A549 (cell line): ENCODE measurements around the gene TEX2. TPM values are rescaled to one million over a fixed set of nuclear protein-coding genes. Genes with fewer than 3 reads are reported as not detected.

Experiments
- ATAC-seq, 2 experiments: fragments of 200-7000 bp in 1 of 2; fragments of >200 bp in 1 of 2; cut with Nextera tagmentation in 1 of 2; cut with Tn5 transposase in 1 of 2; 3 replicates each; pipeline versions ENCODE4 v1.8.0 to v1.9.1; 2018 to 2020; ENCODE audit warnings: mild to moderate bottlenecking in 1 of 2, moderate library complexity in 1 of 2
- CTCF ChIA-PET: fragments of 300-600 bp; sonication (Branson Sonifier 250); formaldehyde crosslinking; extraction: SDS; loops from one replicate; lab custom pipeline; 2021; ENCODE audit warnings: antibody characterized with exemption, inconsistent platforms; lab: Yijun Ruan, JAX
- POLR2A ChIA-PET: fragments of 350-600 bp; formaldehyde crosslinking; extraction: SDS; loops from one replicate; lab custom pipeline; 2021; ENCODE audit warnings: antibody characterized with exemption, inconsistent platforms; lab: Yijun Ruan, JAX
- DNase-seq, 2 experiments: peaks; one replicate each; pipeline versions ENCODE4 v3.0.0 to v3.0.0-alpha.2; 2011 to 2016; ENCODE audit warnings: low read depth in 1 of 2, low spot score in 1 of 2
- FAIRE-seq: peaks from 2 replicates; lab custom pipeline; 2011; peaks lifted over from hg19 to GRCh38; lab: Jason Lieb, UNC
- H3K27ac ChIP-seq, 2 experiments: fragments of >200 bp; sonication (Bioruptor Twin); formaldehyde crosslinking; 3 replicates each; pipeline ENCODE4 v1.5.1; 2016 to 2017
- H3K4me1 ChIP-seq: fragments of >200 bp; sonication (Bioruptor Twin); formaldehyde crosslinking; 3 replicates; pipeline ENCODE4 v1.6.1; 2016
- H3K4me2 ChIP-seq: fragments of >200 bp; sonication (Bioruptor Twin); formaldehyde crosslinking; 3 replicates; pipeline ENCODE4 v1.6.1; 2016
- H3K4me3 ChIP-seq: fragments of >200 bp; sonication (Bioruptor Twin); formaldehyde crosslinking; 3 replicates; pipeline ENCODE4 v1.5.1; 2016
- H3K9me3 ChIP-seq: fragments of >200 bp; sonication (Bioruptor Twin); formaldehyde crosslinking; 3 replicates; pipeline ENCODE4 v1.6.1; 2016
- ATOH8 ChIP-seq: fragments of 250-450 bp; sonication (Bioruptor Pico); IDR thresholded peaks from 2 replicates; pipeline ENCODE4 v1.5.0; 2020; ENCODE audit warnings: low read depth, mild to moderate bottlenecking, moderate library complexity
- BCL3 ChIP-seq: fragments of >200 bp; sonication (Bioruptor Twin); formaldehyde crosslinking; IDR thresholded peaks from 3 replicates; pipeline ENCODE4 v1.6.1; 2016
- CBX8 ChIP-seq: fragments of 200-600 bp; sonication (generic); IDR thresholded peaks from 2 replicates; pipeline ENCODE4 v1.6.1; 2016
- CEBPB ChIP-seq, 2 experiments: fragments of >200 bp in 1 of 2; sonication (Bioruptor Twin) in 1 of 2; formaldehyde crosslinking in 1 of 2; IDR thresholded peaks; 2 replicates each; pipeline ENCODE4 v1.6.1; 2012 to 2016
- CHD2 ChIP-seq: fragments of 150-350 bp; IDR thresholded peaks from 2 replicates; pipeline ENCODE4 v1.6.1; 2014; ENCODE audit warnings: low read length; ENCODE audit not compliant: partially characterized antibody
- E2F6 ChIP-seq: IDR thresholded peaks from 2 replicates; pipeline ENCODE4 v1.6.1; 2012; ENCODE audit warnings: low read depth, borderline replicate concordance
- EP300 ChIP-seq, 2 experiments: fragments of >200 bp; sonication (Bioruptor Twin); formaldehyde crosslinking; IDR thresholded peaks; 2 replicates in 1 of 2; 3 replicates in 1 of 2; pipeline ENCODE4 v1.6.1; 2016 to 2017
- ESRRA ChIP-seq: fragments of 150-350 bp; IDR thresholded peaks from 2 replicates; pipeline ENCODE4 v1.6.1; 2014; ENCODE audit warnings: mild to moderate bottlenecking, low read length, borderline replicate concordance
- FOSB ChIP-seq: fragments of 250-450 bp; sonication (Bioruptor Pico); IDR thresholded peaks from 2 replicates; pipeline ENCODE4 v1.5.0; 2020; ENCODE audit warnings: mild to moderate bottlenecking, moderate library complexity
- GATA3 ChIP-seq: IDR thresholded peaks from 2 replicates; pipeline ENCODE4 v1.6.1; 2012; ENCODE audit warnings: borderline replicate concordance
- HMGXB4 ChIP-seq: fragments of 250-450 bp; sonication (Bioruptor Pico); IDR thresholded peaks from 2 replicates; pipeline ENCODE4 v1.5.0; 2021; ENCODE audit warnings: mild to moderate bottlenecking, moderate library complexity, borderline replicate concordance
- HOXA7 ChIP-seq: fragments of 250-450 bp; sonication (Bioruptor Pico); IDR thresholded peaks from 2 replicates; pipeline ENCODE4 v1.5.0; 2020; ENCODE audit warnings: mild to moderate bottlenecking, moderate library complexity
- HOXB13 ChIP-seq: fragments of 250-450 bp; sonication (Bioruptor Pico); IDR thresholded peaks from 2 replicates; pipeline ENCODE4 v1.5.0; 2020; ENCODE audit warnings: low read depth, mild to moderate bottlenecking, moderate library complexity
- HOXB5 ChIP-seq: fragments of 250-450 bp; sonication (Bioruptor Pico); IDR thresholded peaks from 2 replicates; pipeline ENCODE4 v1.5.0; 2020; ENCODE audit warnings: mild to moderate bottlenecking, moderate library complexity
- JUN ChIP-seq, 2 experiments: fragments of >200 bp; sonication (Bioruptor Twin); formaldehyde crosslinking; IDR thresholded peaks; 2 replicates in 1 of 2; 3 replicates in 1 of 2; pipeline ENCODE4 v1.6.1; 2016 to 2017
- MAFK ChIP-seq: fragments of 450-650 bp; IDR thresholded peaks from 2 replicates; pipeline ENCODE4 v1.6.1; 2014; ENCODE audit not compliant: partially characterized antibody
- MAX ChIP-seq: IDR thresholded peaks from 2 replicates; pipeline ENCODE4 v1.6.1; 2012
- MAZ ChIP-seq: fragments of 150-350 bp; IDR thresholded peaks from 2 replicates; pipeline ENCODE4 v1.6.1; 2014; ENCODE audit warnings: antibody characterized with exemption, low read depth, low read length, borderline replicate concordance
- PBX3 ChIP-seq: IDR thresholded peaks from 2 replicates; pipeline ENCODE4 v1.6.1; 2012
- POLR2A ChIP-seq: IDR thresholded peaks from 2 replicates; pipeline ENCODE4 v1.6.1; 2012; ENCODE audit warnings: mild to moderate bottlenecking, low read length
- POLR2AphosphoS2 ChIP-seq: conservative IDR thresholded peaks from 2 replicates; pipeline ENCODE4 v1.6.1; 2012; ENCODE audit warnings: low read length, improper control_type of control experiment, inconsistent platforms
- RARB ChIP-seq: fragments of 250-450 bp; sonication (Bioruptor Pico); IDR thresholded peaks from 2 replicates; pipeline ENCODE4 v1.8.0; 2021; ENCODE audit warnings: mild to moderate bottlenecking, moderate library complexity
- RCOR1 ChIP-seq: fragments of 150-350 bp; IDR thresholded peaks from 2 replicates; pipeline ENCODE4 v1.6.1; 2014; ENCODE audit warnings: antibody characterized with exemption, low read length, low read depth
- SREBF2 ChIP-seq: fragments of 450-650 bp; IDR thresholded peaks from 2 replicates; pipeline ENCODE4 v1.6.1; 2014; ENCODE audit warnings: mild to moderate bottlenecking, moderate library complexity
- TP53 ChIP-seq: fragments of 250-450 bp; sonication (Bioruptor Pico); IDR thresholded peaks from 2 replicates; pipeline ENCODE4 v1.5.0; 2021; ENCODE audit warnings: mild to moderate bottlenecking, moderate library complexity
- WGBS: methylation state at CpG from one replicate; pipeline ENCODE4 v1.1.6; 2017; ENCODE audit errors: missing lambda C conversion rate; 5-methylcytosine and 5-hydroxymethylcytosine counted together
- polyA plus RNA-seq, 4 experiments: library from polyadenylated mRNA; depleted of rRNA in 3 of 4; stranded (reverse); fragments of >200 nt; fragmentation: RNase III in 1 of 4; extraction: RNeasy Plus Mini Kit Qiagen cat#74134 plus additional on column Dnase treatment in 1 of 4; gene quantifications; 2 replicates in 3 of 4; 3 replicates in 1 of 4; pipeline ENCODE4 v1.2.3, GENCODE V29; 2011 to 2017

The TEX2 gene
- polyA plus RNA-seq, 2 of the 4 experiments (the other 2 are of a cell fraction) = 9.3 to 16.2 TPM

GRCh38 chr17:64148017-64148631, 114.9 kb downstream of the TEX2 start:
- Histone ChIP-seq H3K27ac (peak overlapping the region; percentile 93 to 98; a peak in 5 of 6 replicates), H3K4me2 (peak overlapping the region; percentile 91; the same call in 1 of the 3 replicates), H3K4me3 (no peak overlapping the region; the same call in 2 of the 3 replicates), H3K9me3 (no peaks in the 10 kb centered on the region), H3K4me1 (peaks cover 27% of the 10 kb centered on the region; the same call in 2 of the 3 replicates)
- ChIA-PET CTCF (interaction anchor here (0.6 to 9.5 kb wide), 18 partner anchors 15 to 272 kb away, joined by 3 to 105 read pairs (median 3); partner anchors contain the start of genes CSHL1 and ERN1), POLR2A (interaction anchor here (1.4 to 2.5 kb wide), 3 partner anchors 114 to 134 kb away, joined by 6 to 10 read pairs (median 8); no protein-coding TSS in a partner anchor)
- no peak for FAIRE-seq
- ATAC-seq = peak in 1 of 2 experiments; percentile 6; a peak in 3 of 6 replicates
- TF ChIP-seq SREBF2 = no peak
- TF ChIP-seq CHD2 = no peak
- TF ChIP-seq POLR2A = peak; percentile 48
- TF ChIP-seq GATA3 = 0 out of 2 replicates have a peak, but pooled peaks have one; percentile 5
- no peak for TF ChIP-seq CBX8
- no peak for TF ChIP-seq RCOR1
- peak; percentile 86 for TF ChIP-seq PBX3
- TF ChIP-seq FOSB (CRISPR knock-in tag) = 0 out of 2 replicates have a peak, but pooled peaks have one; percentile 12
- no peak for TF ChIP-seq MAFK
- peak in 1 of 2 experiments; percentile 25 for DNase-seq
- 76% methylated on average over 8 of the region's 8 CpGs for WGBS

GRCh38 chr17:64147110-64148016, 115.7 kb downstream of the TEX2 start:
- peak overlapping the region; percentile 73 for H3K4me3 ChIP-seq
- CTCF ChIA-PET = interaction anchor here (1.0 to 9.5 kb wide), 10 partner anchors 15 to 236 kb away, joined by 3 to 105 read pairs (median 6); partner anchors contain the start of genes CSHL1 and ERN1
- peak; percentile 1 to 8; a peak in 3 of 6 replicates for ATAC-seq
- H3K27ac ChIP-seq = peak overlapping the region; percentile 93 to 98
- peak; percentile 37 to 44 for DNase-seq
- WGBS = 31% methylated on average over 15 of the region's 15 CpGs
- POLR2A ChIA-PET = interaction anchor here (1.3 to 2.8 kb wide), 6 partner anchors 65 to 135 kb away, joined by 5 to 17 read pairs (median 8); no protein-coding TSS in a partner anchor
- H3K4me2 ChIP-seq = peak overlapping the region; percentile 91
- no peaks in the 10 kb centered on the region for H3K9me3 ChIP-seq
- peaks cover 27% of the 10 kb centered on the region; the same call in 2 of the 3 replicates for H3K4me1 ChIP-seq
- no peak for FAIRE-seq
- TF ChIP-seq JUN (IDR thresholded peaks at IDR 0.05) = peak; percentile 59 to 80
- TF ChIP-seq MAZ = no peak
- peak in 1 of 2 experiments; percentile 33; a peak in 1 of 5 replicates for TF ChIP-seq EP300 (IDR thresholded peaks at IDR 0.05)
- peak; percentile 81 to 96 for TF ChIP-seq CEBPB (IDR thresholded peaks at IDR 0.05)
- TF ChIP-seq BCL3 = peak; percentile 77; the same call in 2 of the 3 replicates
- peak; percentile 50; the same call in 1 of the 2 replicates for TF ChIP-seq HOXB5 (CRISPR knock-in tag)
- TF ChIP-seq ESRRA = 0 out of 2 replicates have a peak, but pooled peaks have one; percentile 23
- peak; percentile 70; the same call in 1 of the 2 replicates for TF ChIP-seq GATA3
- TF ChIP-seq POLR2A = peak; percentile 68
- no peak for TF ChIP-seq MAFK
- TF ChIP-seq POLR2AphosphoS2 = peak; percentile 77
- peak; percentile 93 for TF ChIP-seq HOXA7
- 0 out of 2 replicates have a peak, but pooled peaks have one; percentile 20 for TF ChIP-seq HOXB13
- TF ChIP-seq HMGXB4 = peak; percentile 82; the same call in 1 of the 2 replicates
- peak; percentile 45 for TF ChIP-seq MAX
- peak; percentile 91 for TF ChIP-seq PBX3
- TF ChIP-seq FOSB (CRISPR knock-in tag) = peak; percentile 95
- 0 out of 2 replicates have a peak, but pooled peaks have one; percentile 11 for TF ChIP-seq ATOH8 (CRISPR knock-in tag)
- peak; percentile 95 for TF ChIP-seq TP53 (CRISPR knock-in tag)
- TF ChIP-seq RARB (CRISPR knock-in tag) = peak; percentile 84
- TF ChIP-seq E2F6 = no peak; the same call in 1 of the 2 replicates
